NCI-H2196 treated with DMSO at 0.1 percent for 48 hours (cell line): ENCODE data around the gene SLC2A6.

Experiments
- DNase-seq: peaks from one replicate; lab custom pipeline; 2025; ENCODE audit not compliant: unreplicated experiment; lab: John Stamatoyannopoulos, UW

The SLC2A6 gene

GRCh38 chr9:133499132-133499891 lies 20.4 kb upstream of the SLC2A6 start:
- no peak for DNase-seq

DNA sequence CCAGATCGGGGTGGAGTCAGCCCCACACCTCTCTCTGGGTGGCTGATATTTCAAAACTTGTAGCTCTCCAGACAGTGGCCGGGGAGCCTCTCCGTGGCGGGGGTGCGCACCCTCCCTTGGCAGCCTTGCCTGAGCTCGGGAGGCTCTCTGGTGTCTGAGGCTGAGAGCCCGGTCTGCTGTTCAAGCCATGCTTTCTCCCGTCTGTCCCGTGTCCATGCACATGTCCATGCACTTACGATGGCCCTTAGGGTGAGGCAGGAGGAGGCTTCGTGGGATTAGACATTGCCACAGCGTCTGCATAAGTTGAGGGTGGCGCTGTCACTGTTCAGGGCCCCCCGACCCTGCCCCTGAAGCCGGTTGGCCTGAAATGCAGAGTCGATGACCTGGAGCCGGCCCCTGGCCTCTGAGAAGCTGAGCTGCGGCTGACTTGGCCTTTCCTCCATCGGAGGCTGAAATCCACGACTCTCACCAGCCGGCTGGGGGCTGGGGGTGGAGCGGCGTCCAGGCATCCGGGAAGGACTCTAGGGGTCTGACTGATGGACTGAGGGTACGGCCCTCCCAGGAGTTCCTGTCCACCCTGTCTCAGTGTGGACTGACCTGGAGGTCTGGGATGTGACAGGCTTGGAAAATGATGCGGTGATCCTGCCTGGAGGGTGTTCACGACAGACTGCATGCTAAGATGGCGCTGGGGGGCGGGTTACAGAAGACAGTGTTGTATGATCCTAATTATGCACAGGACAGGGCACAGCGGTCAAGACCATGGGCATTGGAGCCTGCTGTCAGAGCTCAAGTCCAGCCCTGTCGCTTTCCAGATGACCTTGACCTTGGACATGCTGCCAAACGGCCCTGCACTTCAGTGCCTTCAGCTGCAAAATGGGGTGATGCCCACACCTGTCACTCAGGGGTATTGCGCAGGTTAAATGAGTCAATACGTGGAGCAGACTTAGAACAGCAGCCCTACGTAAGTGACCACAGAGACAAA lies 18.3 kb upstream of the SLC2A6 start:
- DNase-seq = no peak

GRCh38 chr9:133495327-133496293 lies 16.7 kb upstream of the SLC2A6 start:
- DNase-seq = no peak

DNA sequence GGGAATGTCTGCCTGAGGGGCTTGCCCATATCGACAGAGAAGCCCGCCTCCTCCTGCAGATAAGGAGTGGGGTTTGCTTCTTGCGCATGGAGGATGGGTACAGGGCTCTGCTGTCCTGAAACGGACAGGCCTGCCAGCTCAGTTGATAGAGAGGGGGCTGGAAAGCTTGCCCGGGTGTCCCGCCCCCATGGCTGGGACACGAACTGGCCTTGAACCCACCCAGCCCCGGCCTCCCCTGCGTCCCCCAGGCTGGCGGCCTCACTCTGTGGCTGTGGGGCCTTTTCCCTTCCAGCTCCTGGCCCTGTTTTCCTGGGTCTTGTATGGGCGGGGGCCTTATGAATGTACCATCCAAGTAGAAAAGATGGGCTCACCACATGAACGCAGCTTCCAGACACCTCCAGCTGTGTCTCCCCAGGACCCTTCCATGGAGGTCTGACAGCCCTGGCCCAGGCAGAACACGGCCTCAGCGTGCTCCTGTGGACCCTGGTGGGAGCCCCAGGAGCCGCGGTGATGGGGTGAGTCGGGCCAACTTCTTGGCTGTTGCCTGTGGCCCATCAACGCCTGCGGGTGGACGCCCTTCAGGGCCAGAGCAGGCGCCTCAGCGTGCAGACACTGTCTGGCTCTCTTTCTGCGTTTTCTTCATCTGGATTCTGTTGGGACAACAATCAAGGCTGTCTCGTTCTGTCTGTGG lies 15.9 kb upstream of the SLC2A6 start:
- DNase-seq = no peak

GRCh38 chr9:133493845-133494540 lies 15.1 kb upstream of the SLC2A6 start:
- no peak for DNase-seq

DNA sequence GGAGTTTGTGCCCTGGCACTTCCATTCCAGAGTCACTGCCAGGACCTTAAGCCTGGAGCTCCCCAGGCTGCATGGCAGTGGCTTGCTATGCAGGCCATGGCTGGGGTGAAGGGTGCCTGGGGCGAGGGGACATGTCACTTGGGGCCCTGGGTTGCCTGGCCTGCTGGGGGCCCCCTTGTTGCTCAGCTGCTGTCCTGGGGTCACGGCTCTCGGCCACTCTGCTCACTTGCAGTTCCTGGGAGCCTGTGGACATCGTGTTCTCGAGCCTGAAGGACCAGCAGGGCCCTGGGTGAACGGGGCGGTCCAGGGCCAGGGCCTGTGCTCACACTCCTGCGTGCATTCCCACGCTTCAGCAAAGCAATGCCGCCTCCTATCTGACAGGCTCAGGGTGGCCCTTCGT lies 14.5 kb upstream of the SLC2A6 start:
- DNase-seq = no peak

DNA sequence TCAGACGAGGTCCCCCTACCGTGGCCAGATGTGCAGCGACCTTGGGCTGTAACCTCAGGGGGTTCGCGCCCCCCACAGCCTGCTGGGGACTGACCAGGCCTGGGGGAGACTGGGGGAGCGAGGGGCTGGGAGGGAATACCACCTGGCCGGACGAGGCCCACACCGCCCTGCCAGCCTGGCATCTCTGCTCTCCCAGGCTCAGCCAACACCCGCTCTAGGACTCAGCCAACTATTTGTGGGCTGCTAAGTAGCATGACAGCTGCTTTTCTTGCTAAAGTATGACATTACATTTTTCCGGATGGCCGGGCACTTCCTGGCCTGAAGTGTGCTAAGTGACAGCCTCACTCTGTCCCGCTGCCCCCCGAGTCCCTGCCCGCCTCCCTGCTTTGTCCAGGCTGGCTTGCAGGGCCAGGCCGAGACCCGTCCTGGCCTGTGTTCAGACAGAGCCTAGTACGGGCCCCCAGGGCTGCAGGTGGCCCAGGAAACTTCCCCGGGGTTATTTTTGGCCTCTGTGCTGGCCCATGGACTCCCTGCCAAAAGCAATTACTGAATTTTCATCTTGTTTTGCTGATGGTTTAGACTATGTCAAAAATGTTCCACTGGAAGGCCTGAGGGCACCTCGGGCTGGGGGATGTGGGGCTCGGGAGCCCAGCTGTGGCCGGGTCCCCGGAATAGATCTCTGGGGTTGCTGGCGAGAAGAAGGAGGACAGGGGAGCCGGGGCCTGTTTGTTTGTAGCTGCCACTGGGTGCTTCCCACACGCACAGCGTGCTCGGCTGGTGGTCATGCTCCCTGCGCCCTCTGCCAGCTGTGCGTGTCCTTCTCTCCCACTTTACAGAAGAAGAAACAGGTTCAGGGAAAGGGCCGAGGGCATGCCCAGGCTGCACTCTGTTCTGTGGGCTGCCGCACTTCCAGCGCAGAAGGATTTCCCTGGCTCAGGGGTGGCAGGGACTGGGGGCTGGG lies 13.4 kb upstream of the SLC2A6 start:
- no peak for DNase-seq

GRCh38 chr9:133491656-133491925 lies 12.7 kb upstream of the SLC2A6 start:
- no peak for DNase-seq

- DNase-seq = no peak
Measured at GRCh38 chr9:133490865-133491655, 12.2 kb upstream of the SLC2A6 start.

GRCh38 chr9:133490201-133490681 lies 11.3 kb upstream of the SLC2A6 start:
- no peak for DNase-seq

DNA sequence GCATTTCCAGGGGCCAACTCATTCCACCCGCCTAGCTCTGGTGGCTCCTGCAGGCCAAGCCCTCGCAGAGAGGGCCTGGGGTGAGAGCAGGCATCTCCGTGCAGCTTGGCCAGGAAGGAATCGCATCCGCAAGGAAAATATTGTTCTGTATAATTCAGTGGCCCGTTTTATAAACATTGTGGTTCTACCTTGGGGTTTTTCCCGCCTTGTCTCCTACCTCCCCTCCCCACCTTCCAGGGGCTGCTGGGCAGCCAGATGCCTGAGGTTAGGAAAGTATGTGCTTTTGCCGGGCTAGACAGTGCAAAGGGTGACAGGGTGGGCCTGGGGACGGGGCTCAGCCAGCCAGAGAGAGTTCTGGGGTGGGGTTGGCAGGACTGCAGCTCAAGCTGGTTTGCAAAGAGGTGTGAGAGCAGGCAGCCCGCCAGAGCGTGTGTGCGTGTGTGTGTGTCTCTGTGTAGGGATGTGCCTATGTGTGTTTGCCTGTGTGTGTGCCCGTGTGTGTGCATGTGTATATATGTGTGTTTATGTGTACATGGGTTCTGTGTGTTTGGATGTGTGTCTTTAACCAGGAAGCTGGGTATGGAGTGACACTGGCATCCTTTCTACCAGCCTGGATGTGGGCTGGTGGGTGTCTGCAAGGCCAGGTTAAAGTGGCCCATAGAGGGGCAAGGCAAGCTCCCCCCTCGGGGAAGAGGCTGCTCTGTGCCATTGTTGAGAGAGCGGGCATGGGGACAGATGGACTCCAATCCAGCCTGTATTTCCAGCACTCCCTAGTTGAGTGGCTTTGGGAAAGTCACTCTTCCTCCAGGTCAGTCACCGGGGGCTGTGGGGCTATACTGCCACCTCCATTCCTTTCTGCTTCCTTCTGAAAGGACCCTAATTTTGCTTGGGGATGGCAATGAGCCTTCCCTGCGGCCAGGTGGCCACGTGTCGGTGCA lies 10.6 kb upstream of the SLC2A6 start:
- DNase-seq = no peak

DNA sequence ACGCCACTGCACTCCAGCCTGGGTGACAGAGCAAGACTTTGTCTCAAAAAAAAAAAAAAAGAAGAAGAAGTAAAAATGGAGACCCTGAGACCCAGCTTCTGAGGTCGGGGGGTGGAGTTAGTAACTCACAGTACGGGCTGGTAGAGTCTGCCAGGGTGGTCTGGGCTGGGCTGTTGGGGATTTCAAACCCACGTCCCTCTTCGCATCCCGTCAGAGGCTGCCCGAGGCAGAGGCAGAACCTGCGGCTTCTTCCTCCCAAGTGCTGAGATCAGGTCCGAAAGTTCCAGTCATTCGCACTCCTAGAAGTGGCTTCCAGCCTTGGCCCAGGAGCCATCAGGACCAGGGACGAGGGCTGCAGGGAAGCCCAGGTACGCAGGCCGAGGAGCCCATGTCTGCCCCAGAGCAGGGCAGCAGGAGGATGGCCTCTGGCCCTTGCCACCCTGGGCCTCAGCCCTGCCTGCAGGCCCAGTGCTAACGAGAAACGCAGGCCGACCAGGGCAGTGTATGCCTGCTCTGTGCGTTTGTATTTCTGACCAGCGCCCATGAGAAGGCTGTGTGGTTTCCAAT lies 9.9 kb upstream of the SLC2A6 start:
- DNase-seq = no peak

DNA sequence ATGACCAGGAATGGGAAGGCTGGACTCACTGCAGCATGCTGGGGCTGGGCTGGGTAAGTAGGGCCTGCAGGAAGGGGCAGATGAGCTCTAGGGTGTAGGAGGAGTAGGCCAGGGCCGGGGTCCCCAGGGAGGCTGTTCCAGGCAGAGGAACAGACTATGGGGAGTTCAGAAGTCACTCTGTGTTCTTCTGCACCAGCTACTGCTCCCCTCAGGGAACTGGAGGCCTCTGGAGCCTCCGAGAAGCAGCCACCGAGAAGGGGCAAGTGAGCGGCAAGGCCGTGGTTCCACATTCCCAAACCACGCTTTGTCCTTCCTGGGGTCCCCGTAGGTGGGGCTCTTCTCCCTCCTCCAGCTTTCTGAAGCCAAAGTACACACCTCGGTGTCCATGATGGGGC lies 8.4 kb upstream of the SLC2A6 start:
- DNase-seq = no peak

- DNase-seq = no peak
Measured at GRCh38 chr9:133485531-133486260, 6.8 kb upstream of the SLC2A6 start.

- no peak for DNase-seq
Measured at GRCh38 chr9:133484671-133485437, 6.0 kb upstream of the SLC2A6 start.
